Endothelial cell of hepatic sinusoid (primary cell): ENCODE results near the gene WIPF3.
"Not testable (repeated sequence)": the region's sequence is repeated elsewhere in the genome, so short reads cannot be mapped to it uniquely, and the experiment has no call there.

Experiments used
- in situ Hi-C: cut with HindIII; loops from 2 replicates; pipeline ENCODE4 v1.10.0; 2017; ENCODE audit warnings: low sequenced_read_pairs

Gene WIPF3

DNA sequence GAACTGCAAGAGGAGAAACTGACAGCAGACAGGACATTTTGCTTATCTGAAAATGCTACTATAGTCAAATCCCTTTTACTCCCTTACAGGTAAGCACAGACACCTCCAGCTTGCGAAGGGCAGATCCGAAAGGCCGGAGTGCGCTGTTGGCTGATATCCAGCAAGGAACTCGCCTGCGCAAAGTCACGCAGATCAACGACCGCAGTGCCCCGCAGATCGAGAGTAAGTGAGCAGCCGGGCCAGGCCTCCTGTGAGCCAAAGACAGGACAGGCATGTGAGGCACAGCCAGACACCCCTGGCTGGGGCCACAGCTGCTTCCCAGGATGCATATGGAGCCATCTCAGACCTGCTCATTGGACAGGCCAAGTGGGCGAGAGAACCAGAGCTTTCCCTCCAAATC is 69.4 kb downstream of the WIPF3 start:
- in situ Hi-C loops, result loop anchor here (5.0 kb wide), 1 partner anchor 37 kb away; no protein-coding TSS in a partner anchor

DNA sequence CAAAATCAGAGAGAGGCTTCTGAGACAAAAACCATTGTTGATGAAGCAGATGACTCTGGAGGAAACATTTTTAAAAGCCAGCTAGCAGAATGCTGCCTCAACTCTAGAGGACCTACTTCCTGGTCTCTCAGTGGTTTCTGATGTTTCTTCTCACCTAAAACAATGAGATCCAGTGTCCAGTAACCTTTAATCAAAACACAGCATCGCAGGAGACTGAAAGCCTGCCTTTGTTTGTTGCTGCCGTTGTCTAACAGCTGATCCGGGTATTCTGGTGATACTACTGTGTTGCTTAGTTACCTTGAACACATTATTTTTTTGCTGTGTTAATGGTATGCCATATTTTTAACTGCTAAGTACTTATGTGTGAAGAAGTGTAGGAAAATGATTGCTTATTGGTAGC is 70.9 kb downstream of the WIPF3 start:
- in situ Hi-C loops, result loop anchor here (5.0 kb wide), 1 partner anchor 35 kb away; no protein-coding TSS in a partner anchor

DNA sequence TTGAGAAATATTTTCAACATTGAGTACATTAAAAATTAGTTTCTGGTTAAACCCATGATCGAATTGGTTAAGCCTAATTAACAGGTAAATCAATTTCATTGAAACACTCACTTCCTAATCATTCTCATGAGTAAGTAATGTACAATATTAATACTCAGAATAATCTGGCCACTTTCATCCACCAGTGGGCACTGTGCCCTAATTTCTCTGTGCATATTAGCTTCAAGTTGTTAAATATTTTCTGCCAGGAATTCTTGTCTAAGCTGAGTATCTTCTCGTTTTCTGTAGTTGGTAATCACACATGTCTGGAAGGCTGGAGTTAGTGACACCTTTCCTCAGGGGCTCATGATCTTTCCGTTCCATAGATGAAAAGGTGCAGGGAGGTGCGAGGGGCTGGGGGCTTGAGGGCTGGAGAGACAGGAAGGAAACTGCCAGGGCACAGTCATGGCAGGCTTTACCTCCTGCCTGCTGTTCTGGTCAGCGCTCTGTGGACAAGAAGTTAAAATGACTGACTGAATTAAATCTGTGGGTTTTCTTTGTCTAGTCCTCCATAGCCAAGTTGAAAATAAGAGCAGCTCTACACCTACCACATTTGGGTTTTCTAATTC is 71.9 kb downstream of the WIPF3 start:
- in situ Hi-C loops, result loop anchor here (5.0 kb wide), 1 partner anchor 34 kb away; no protein-coding TSS in a partner anchor

DNA sequence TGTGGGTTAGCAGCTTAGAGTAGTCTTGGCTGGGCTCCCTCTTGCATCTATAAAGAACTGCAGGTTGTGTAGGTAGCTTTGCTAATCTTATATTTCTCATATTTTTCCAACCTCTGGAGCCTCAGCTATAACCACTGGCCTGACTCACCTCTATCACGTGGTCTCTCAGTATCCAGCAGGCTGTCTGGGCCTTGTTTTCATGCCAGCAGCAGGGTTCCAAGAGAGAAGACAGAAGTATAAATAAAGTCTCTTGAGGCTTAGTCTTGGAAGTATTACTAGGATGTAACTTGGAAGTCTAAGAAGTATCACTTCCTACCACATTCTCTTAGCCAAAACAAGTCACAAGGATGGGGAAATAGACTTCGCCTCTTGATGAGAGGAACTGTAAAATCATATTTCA is 73.3 kb downstream of the WIPF3 start:
- in situ Hi-C loops, result loop anchor here (5.0 kb wide), 1 partner anchor 33 kb away; no protein-coding TSS in a partner anchor

DNA sequence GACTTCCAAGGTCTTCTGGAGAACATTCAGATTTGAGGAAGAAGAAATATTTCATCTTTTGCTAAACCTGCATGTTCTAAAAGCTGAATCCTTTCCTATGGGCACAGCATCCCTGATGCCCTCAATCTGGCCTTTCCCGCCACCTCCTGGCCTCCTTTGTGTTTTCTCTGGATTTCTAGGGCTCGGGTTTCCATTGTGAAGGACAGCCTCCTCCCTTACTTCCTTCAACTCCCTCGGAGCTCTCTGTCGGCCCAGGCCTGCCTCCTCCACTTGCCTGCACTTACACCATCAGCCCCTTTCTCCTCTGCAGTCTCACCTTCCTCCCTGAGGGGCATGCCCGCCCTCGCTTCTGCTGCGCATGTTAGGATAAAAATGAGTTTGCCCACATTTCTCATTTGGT is 75.4 kb downstream of the WIPF3 start:
- in situ Hi-C loops, result no loop called here

DNA sequence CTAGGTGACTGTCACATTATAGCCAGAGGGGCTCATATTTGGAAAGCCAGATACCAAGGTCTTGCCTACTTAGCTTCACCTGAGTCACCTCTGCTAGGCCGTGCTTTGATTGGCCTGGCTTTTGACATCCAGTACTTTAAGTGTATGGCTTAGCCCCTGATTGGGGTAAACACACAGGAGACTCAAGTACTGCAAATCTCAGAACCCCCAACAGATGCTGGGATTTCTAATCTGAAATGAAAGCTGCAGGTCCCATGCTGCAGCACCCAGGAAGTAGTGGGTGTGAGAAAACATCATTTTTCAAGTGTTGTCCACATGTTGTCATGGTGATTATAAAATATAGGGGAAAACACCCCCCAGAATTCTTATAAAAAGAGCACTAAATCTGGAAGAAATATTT is 76.2 kb downstream of the WIPF3 start:
- in situ Hi-C loops, result no loop called here

DNA sequence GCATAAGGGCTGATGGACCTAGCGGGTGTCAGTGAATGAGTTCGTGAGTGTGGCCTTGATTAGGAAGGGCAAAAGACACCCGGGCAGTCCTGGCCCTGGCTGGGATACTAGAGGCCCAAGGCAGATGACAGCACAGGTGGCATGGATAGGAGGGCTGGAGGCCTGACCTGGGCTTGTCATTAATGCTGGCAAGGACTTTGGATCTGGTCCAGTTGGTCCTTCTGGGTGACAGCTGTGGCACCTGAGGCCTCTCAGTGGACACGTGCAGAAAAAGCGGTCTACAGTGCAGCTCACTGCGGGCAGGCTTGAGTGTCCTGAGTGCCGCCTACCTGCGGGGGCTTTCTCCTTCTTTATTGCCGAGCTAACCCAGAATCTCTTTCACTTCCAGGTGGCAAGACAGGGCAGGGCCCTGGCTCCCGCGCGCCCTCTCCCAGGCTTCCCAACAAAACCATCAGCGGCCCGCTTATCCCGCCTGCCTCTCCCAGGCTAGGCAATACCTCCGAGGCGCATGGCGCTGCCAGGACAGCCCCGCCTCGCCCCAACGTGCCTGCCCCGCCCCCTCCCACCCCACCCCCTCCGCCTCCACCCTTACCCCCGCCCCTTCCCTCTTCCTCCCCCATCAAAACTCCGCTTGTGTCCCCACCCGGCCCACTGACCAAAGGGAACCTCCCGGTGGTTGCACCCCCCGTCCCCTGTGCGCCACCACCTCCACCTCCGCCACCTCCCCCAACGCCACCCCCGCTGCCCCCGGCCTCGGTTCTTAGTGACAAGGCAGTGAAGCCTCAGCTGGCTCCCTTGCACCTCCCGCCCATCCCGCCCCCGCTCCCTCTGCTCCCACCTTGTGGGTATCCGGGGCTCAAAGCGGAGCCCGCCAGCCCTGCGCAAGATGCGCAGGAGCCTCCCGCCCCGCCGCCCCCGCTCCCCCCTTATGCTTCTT is 77.4 kb downstream of the WIPF3 start:
- in situ Hi-C loops, result no loop called here

DNA sequence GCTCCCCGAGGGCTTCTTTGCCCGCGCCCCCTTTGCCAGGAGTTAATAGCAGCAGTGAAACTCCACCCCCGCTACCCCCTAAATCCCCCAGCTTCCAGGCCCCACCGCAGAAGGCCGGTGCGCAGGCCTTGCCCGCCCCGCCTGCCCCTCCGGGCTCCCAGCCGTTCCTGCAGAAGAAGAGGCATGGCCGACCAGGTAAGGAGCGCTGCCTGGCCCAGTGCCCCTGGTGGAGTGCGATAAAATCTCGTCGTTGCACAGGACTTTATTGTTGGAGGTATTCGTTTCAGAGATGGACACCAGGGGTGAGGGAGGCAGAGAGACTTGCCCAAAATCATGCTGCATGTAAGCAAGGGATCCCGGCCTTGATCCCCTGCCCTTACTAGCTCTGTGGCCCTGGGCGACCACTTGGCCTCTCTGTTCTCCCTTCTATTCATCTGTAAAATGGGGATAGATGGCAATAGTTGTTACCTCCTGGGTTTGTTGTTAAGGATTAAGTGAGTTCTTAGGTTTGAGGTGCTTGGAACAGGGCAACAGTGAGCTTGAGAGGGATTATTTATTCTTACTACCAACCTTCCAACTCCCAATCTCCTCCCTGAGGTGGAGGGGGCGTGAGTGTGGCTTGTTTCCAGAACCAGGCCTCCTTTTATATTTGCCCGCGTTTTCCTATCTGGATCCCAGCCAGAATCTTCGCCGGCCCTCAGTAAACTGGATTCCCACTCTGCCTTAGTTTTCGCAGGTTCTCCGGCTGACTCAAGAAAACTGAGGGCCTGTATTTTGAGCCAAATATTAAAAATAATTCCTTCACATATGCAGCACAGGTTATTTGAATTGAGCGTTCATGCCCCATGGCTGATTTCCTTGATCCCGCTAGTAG is 78.3 kb downstream of the WIPF3 start:
- in situ Hi-C loops, result no loop called here

DNA sequence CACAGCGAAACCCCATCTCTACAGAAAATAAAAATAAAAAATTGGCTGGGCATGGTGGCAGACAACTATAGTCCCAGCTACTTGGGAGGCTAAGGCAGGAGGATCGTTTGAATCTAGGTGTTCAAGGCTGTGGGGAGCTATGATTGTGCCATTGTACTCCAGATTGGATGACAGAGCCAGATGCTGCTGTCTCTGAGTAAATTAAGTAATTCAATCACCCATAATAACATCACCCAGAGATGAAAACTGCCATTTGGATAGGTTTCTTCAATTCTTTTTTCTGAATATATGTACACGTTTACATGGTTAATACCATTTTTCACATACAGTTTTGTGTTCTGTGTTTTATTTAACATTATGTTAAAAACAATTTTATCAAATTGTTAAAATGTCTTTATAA is 79.3 kb downstream of the WIPF3 start:
- in situ Hi-C loops, result no loop called here

DNA sequence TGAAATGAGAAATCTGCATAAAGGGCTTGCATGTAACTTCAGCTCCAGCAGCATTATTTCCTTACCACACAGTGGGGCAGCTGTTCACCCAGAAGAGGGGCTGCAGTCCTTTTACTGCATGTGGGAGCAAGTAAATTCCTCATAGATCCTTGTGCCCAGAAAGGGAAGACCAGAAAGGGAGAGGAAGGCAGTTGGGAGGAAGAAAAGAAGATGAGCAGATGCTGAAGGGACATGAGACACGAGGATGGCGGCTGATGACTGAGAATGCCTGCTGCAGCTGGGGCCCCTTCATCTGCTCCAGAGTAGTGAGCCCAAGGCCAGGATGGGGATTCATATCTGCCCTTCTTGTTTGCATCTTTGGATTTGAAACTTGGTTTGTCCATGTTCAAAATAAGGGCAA is 80.5 kb downstream of the WIPF3 start:
- in situ Hi-C loops, result no loop called here

DNA sequence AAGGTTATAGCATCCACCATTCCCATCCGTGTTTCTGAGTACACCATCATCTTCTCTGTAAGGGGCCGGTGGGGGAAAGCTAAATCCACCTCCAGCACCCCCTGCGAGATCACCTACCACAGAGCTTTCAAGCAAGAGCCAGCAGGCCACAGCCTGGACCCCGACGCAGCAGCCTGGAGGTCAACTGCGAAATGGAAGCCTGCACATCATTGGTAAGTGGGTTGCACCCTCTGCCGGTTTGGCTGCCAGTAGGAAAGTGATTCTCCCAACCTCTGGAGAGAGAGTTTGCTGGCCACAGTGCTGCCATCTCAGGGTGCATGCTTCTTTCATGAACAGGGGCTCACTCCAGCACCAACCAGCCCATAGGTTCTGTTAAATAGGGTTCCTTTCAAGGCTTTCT is 81.7 kb downstream of the WIPF3 start:
- in situ Hi-C loops, result no loop called here

DNA sequence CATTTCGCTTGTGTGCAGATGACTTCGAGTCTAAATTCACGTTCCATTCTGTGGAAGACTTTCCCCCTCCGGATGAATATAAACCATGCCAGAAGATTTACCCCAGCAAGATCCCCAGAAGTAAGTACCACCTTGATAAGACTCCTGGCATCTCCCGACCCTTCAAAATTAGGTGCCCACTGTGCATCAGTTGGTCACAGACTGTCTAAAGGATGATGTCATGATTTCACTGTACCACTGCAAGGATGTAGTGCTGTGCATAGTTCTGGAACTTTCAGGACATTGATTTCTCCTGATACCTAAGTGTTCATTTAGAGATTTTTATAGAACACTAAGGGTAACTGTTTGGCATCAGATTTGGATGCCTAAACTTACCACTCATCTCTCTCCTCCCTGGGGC is 83.0 kb downstream of the WIPF3 start:
- in situ Hi-C loops, result no loop called here

DNA sequence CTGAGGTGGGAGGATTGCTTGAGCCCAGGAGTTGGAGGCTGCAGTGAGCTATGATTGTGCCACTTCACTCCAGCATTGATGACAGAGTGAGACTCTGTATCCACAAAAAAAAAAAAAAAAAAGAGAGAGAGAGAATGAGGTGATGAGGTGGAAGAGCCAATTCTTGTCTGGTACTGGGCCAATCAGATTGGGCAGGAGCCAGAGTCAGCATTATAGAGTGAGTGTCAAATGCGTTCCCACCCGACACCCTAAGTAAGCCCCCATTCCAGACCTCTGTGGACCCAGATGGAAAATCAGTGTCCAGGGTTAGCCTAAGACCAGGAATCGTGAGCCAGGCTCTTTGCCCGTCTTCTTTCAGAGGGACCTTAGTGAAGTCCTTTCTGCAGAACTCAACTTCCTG is 83.9 kb downstream of the WIPF3 start:
- in situ Hi-C loops, result no loop called here

DNA sequence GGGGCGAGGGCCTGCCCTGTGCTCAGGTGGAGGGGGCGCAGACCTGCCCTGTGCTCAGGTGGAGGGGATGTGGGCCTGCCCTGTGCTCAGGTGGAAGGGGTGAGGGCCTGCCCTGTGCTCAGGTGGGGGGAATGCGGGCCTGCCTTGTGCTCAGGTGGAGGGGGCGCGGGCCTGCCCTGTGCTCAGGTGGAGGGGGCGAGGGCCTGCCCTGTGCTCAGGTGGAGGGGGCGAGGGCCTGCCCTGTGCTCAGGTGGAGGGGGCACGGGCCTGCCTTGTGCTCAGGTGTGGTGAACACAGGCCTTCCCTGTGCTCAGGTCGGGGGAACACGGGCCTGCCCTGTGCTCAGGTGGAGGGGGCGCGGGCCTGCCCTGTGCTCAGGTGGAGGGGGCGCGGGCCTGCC is 84.5 kb downstream of the WIPF3 start:
- in situ Hi-C loops, result not testable (repeated sequence)

DNA sequence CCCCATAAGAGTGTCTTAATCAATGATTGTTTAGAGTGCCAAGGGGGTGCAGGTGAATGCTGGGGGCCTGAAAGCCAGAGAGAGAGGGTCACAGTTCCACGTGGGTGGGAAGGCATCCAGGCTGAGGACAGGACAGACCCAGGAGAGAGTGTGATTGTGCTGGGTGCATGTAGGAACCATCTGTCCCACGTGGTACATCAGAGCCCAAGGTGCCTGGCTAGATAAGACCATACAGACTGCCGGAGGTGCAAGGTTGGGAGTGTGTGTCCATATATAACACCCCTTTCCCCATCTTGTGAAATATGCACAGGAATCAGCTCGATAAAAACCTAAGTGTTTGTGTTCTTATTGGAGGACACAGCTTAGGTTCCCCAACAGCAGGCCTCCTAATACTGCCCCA is 85.5 kb downstream of the WIPF3 start:
- in situ Hi-C loops, result no loop called here

DNA sequence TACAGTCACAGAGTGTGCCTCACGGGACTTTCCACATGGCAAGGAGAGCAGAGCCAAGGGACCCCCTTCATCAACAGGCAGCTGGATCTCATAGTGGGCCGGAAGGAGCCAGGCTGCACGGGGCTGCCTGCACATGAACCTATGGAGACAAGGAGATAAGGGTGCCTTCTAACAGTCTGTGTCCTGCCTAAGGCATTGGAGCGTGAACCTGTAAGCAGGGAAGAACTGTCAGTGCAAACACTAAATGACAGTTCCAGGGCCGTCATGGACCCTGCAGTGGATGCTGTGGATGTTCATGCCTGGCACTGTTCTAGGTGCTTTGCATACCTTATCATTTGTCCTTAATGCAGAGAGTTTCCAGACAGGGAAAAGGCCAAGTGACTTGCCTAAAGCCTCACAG is 85.9 kb downstream of the WIPF3 start:
- in situ Hi-C loops, result no loop called here

DNA sequence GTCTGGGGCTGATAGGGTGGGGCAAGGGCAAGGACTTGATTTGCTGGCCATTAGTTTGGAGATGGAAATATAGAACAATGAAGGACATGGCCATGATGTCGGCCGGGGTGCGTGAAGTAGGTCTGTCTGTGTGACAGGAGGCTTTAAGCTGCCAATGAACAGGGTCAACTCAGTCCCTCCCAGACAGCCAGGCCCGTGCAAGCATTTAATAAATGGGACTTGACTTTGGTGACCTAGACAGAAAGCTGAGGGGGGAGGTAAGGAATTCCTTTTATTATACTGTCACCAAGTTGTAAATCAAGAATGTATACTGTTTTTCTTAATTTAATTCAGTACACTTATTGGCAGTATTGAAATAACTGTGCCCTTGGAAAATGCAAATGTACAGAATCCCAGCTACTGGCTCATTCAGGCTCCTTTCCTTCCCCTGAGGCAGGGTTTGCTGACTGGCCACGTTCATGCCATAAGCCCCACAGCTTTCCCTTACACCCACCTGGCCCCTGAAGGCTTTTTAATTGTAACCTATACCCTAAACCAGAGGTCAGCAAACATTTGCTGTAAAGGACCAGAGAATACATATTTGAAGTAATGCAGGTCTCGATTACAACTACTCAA is 87.2 kb downstream of the WIPF3 start:
- in situ Hi-C loops, result no loop called here

DNA sequence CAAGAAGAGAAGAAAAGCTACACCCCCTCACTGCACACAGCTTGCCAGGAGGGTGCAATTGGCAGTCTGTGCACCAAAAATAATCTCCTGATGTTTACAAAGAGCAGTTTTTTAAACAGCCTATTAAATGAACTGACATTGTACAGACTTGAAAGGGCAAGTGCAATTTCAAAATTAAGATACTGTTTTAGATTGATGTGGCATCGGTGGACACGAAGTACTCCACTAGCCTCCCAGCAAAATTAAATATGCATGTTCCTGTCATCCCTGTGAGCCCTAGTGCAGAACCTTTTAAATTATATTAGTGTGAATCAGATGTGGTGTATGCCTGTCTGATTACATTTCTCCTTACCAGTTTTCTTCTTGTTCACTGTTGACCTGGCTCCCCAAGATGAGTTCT is 87.9 kb downstream of the WIPF3 start:
- in situ Hi-C loops, result no loop called here

DNA sequence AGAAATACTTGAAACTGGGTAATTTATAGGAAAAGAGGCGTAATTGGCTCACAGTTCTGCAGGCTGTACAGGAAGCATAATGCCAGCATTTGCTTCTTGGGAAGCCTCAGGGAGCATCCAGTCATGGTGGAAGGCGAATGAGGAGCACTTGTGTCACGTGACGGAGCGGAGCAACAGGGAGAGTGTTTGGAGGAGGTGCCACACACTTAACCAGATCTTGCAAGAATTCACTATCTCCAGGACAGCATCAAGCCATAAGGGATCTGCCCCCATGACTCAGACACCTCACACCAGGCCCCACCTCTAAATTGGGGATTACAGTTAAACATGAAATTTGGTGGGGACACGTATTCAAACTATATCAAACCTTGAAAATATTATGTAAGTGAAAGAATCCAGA is 89.3 kb downstream of the WIPF3 start:
- in situ Hi-C loops, result no loop called here

DNA sequence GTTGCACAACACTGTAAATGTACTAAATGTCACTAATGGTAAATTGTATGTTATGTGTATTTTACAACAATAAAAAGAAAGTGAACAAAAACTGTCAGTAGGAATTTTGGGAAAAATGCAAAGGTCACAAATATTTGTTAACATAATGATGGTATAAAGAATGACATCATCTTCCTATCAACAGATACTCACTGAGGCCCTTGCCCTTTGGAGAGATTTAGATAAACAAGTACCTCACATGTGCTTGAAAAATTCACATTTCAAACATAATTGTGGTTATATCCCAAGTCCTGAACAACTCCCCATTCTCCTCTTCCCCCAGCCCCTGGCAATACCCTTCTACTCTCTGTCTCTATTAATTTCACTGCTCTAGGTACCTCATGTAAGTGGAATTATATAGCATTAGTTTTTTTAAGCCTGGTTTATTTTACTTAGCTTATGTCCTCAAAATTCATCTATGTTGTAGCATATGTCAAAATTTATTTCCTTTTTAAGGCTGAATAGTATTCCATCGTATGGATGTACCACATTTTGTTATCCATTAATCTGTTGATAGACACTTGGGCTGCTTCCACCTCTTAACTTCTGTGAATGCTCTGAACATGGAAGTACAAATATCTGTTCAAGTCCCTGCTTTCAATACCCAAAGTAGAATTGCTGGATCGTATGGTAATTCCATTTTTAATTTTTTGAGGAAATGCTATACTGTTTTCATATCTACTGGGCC is 90.5 kb downstream of the WIPF3 start:
- in situ Hi-C loops, result no loop called here
